WI38 (cell line): ENCODE data around the gene VAX1.

Experiments
- H3K4me3 ChIP-seq: 2 replicates; pipeline ENCODE4 v1.5.1; 2011; ENCODE audit warnings: low read depth, mild to moderate bottlenecking, control low read depth, low read length
- TF ChIP-seq, protein P1 (sequence below): IDR thresholded peaks from 2 replicates; pipeline ENCODE4 v1.5.1; 2012; ENCODE audit warnings: low read depth, mild to moderate bottlenecking, control low read depth, low read length

VAX1 gene

DNA sequence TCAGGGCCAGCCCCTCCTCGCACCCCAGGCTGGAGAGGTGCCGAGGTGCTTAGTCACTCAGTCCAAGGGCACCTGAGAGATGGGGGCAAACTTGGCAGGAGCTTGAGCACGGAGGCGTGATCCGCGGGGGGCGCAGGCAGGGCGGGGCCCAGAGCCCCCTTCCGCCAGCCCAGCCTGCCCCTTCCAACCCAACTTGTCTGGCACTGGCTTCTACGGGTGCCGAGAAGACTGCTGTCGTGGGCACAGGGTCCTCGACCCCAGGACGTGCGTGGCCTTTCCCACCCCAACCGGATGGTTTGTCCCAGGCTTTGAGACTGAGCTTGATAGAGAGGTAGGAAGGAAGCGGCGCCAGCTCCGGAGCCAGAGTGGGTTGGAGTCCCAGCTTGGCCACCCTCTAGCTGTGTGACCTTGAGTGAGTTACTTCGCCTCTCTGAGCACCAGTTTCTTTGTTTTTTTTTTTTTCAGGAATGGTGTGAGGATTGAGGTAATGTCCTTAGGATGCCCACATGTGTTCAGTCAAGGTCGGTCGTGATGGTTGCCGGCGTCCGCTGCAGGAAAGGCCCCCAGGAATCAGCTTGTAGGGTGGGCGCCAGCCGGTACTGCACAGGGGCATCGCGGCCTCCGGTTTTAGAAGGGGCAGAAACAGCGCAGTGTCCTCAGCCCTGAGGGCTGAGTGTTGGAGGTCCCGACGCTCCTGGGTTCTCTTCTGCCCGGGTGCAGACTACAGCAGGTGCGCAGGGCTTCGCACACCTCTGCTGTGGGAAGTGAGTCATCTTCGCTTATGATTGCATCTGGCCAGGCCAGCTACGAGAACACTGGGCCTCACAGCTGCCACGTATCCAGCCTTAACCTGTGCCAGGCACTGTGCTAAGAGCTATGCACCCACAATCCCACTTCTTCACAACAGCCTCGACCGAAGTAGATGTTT is 28.6 kb upstream of the VAX1 start:
- H3K4me3 ChIP-seq = no peak overlapping the region

DNA sequence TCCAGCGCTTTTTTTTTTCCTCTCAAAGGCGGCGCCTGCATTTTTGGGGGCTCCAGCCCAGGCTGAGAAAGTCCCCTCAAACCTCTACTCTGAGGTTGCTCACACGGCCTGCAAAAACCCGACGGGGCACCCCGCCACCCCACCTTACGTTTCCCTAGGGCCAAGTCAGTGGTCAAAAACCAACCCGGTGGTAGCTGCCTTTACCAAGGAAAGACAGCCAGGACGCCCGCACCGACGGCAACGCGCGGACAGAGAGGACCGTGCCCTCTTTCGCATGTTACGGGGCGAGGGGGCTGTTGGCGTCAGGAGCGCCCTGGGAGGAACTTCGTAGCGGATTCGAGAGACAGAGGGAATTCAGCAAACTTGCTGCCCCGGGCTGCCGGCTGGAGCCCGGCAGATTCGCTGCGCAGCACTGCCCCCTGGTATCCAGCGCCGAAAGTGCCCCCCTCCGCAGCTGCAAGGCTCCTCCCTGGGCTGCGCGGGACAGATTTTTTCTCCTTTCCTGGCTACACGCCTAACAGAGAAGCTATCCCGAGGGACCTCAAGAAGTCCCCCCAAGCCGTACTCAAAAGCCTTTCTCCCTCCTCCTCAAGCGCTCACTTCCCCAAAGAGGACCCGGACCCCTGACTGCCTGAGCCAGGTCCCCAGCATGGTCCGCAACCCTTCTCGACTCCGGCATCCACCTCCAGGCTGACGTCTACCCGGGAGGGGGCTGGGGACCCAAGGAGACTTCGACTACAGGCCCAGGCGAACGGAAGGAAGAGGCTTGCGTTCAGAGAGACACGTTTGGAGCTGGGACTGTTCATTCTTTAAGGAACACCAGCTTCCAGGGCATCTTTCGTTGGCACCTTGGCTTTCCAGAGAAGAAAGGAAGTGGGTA is 27.7 kb upstream of the VAX1 start:
- TF ChIP-seq, protein P1, sequence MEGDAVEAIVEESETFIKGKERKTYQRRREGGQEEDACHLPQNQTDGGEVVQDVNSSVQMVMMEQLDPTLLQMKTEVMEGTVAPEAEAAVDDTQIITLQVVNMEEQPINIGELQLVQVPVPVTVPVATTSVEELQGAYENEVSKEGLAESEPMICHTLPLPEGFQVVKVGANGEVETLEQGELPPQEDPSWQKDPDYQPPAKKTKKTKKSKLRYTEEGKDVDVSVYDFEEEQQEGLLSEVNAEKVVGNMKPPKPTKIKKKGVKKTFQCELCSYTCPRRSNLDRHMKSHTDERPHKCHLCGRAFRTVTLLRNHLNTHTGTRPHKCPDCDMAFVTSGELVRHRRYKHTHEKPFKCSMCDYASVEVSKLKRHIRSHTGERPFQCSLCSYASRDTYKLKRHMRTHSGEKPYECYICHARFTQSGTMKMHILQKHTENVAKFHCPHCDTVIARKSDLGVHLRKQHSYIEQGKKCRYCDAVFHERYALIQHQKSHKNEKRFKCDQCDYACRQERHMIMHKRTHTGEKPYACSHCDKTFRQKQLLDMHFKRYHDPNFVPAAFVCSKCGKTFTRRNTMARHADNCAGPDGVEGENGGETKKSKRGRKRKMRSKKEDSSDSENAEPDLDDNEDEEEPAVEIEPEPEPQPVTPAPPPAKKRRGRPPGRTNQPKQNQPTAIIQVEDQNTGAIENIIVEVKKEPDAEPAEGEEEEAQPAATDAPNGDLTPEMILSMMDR = peak; percentile 67
- no peak overlapping the region; the same call in 1 of the 2 replicates for H3K4me3 ChIP-seq

More for the DNA sequence above, 28.6 kb upstream of the VAX1 start:
- TF ChIP-seq, protein P1 = no peak

DNA sequence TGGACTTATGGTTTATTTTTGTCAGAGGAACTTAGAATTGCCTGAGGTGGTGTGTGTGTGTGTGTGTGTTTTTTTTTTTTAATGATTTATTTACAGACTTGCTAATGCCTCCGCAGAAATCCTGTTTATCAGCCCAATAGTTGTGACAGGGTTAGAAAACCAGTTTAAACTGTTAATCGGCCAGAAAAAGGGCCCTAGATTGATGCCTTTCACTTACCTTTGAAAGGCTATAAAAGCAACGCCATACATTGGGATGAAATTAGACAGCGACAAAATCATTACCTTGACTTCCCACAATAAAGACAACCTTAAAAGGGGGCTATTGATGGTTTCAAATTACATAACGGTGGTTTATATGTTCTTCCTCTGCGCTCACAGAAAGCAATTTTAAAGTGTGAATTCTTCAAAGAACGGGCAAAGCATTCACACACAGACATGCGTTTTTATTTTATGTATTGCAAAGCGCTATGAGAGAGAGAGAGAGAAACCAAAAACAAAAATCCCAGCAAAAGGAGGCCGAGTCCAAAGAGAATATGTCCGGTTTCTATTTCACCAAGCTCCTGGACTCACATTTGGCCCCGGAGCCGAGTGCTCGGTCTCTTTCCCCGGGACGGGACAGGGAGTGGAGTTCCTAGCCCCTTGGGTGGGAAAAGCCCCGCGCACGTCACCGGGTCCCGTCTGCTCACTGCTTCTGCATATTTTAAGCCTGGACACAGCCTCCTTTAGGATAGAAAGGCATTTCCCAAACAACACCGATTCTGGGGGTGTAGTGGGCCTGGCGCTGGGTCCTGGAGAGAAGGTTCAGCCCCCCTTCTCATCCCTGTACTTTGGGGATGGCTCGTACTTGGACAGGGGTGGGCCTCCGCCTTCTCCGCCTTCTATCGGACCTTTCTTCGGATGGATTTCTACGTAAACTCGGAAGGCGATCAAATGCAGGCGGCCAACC is 26.8 kb upstream of the VAX1 start:
- TF ChIP-seq, protein P1 = no peak
- H3K4me3 ChIP-seq = peak overlapping the region; percentile 43

DNA sequence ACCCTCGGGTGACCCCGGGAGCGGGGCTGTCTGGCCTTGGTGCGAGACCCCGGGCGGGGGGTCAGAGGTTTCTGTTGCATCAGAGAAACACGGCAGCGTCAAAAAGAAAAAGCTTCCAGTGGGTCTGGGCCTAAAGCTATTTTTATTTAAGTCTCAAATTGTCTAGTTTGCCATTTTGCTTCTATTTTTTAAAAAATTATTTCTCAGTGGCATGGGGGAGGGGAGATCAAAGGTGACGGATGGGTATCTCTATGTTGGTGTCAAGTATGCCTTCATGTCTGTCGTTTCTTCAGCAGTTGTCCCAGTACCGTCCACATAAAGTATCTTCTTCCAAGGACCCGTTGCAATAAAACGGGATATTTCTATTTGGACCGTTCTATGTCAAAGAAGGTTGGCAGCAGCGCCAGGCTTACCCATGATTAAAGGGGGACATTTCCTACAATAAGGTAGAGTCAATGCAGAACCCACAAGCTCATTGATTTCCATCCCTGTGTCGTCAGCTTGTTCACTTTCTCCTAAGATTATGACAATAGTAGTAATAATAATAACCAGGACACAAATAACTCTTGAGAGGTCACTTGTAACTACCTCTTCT is 26.0 kb upstream of the VAX1 start:
- no peak overlapping the region for H3K4me3 ChIP-seq
- TF ChIP-seq, protein P1 = no peak

DNA sequence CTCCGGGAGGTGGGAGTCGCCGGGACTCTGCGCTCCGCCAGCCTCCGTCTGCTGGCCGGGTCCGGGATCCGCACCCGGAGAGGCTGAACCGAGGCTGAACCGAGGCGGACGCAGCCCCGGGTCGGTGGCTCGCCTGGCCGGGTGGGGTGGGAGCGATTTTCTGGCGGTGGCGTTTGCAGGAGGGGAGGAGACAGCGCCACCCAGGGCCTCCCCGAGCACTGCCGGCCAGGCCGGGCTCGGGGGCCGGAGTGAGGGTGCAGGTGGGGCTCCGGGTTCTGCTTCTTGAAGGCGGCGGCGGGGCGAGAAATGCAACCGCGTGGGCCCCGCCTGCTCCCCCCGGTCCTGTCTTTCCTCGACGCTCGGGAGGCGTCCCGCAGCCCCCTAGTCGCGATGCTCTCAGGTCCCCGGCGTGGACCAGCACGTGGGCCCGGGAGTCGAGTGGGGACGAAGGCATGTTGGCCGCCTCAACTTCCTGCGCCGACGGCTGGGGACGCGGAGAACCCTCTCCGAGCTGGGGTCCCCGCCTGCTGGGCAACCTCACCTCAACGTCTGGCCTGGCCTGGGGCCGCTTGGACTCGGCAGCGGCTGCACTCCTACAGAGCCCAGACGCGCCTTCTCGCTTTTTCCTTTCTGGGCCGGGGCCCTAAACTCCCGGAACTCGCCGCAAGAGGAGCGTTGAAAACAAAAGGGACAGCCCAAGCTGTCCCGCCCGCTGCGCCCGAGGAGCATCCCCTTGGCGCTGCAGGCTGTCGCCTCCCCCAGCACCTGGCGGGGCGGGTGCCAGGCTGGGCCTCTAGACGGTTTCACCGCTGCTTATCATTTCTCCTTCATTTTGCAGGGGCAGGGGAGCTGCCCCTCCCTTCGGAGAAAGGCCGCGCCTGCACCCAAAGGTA is 25.2 kb upstream of the VAX1 start:
- no peak overlapping the region for H3K4me3 ChIP-seq
- TF ChIP-seq, protein P1 = no peak
